Stimulated activated CD8-positive, alpha-beta memory T cell treated with anti-CD3 and anti-CD28 coated beads, Interleukin-2, amount 100 ng/mL, for 1 hour (primary cell): ENCODE results near the gene KDF1.
A peak's percentile ranks its signal among the peaks of the same experiment; 100 is the strongest.

Experiments used
- DNase-seq, 2 donors: peaks; one replicate each; pipeline ENCODE4 v3.0.0-alpha.2; 2020; ENCODE audit warnings: low read depth in 2 of 2

Gene KDF1

DNA sequence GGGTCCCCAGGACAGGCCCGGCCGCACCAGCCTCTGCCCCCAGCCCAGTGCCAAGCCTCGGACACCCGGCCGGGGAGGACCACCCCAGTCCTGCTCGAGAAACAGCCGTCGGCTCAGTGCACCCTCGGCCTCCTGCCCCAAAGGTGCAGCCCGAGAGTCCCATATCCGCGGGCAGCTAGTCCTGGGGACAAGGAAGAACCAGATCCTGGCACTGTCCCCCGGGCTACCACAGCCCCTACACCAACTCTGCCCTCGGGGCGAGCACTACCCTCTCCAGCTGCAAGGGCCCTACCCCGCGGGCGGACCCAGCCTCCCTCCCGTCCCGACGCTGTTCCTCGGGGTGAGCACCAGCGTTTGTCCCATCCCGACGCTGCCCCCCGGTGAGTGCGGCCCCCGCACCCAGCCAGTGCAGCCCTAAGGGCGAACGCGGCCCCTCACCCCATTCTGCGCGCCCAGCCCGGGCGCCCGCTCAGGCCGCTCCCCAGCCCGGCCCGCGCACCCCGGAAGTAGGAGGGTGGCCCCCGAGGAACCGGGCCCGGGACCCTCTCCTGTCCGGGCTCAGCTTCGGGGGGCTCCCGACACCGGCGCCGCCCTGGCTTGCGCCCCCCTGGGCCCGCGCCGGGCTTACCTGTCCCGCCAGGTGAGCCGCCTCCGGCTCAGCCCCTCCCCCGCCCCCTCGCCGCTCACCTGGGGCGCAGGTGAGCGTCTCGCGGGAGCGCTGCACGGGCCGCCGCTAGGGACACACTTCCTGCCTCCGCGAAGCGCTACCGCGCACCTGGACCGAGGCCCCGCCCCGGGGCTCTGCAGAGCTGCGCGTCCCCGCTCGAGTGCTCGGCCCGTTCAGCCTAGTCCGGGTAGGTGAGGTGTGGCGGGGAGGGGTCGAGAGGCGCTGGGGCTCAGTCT, at the start of gene KDF1:
Gene KDF1 (minus strand): TSS at position 747 of the 903 bp plus-strand sequence. CDS start 8,088 bp downstream, outside the sequence.
- peak; percentile 8 to 23 for DNase-seq

GRCh38 chr1:27009601-27010197, 49.4 kb upstream of the KDF1 start:
- no peak for DNase-seq

- no peak for DNase-seq
Measured at GRCh38 chr1:27007909-27008582, 47.8 kb upstream of the KDF1 start.

GRCh38 chr1:27006683-27007082, 46.4 kb upstream of the KDF1 start:
- DNase-seq: no peak

- DNase-seq: no peak
Measured at GRCh38 chr1:27005648-27006496, 45.6 kb upstream of the KDF1 start.

DNA sequence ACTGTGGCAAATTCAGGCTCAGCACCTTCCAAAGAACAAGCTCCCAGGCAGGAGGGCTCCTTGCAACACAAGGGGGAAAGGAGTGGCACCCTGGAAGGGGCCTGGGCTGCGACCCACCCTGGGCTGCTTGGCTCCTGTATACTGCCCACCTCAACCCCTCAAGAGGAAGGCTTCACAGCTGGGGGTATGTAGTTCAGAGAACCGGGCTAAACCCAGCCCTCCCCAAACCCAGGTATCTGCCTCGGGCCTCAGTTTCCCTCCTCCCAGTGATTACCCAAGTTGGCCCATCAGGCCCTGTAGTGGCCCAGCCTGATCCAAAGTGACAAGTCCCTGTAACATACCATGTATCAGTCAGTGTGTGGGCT, 44.9 kb upstream of the KDF1 start:
- DNase-seq: no peak

- DNase-seq: no peak
Measured at GRCh38 chr1:27004471-27005165, 44.4 kb upstream of the KDF1 start.

GRCh38 chr1:27003745-27004470, 43.6 kb upstream of the KDF1 start:
- no peak for DNase-seq

DNA sequence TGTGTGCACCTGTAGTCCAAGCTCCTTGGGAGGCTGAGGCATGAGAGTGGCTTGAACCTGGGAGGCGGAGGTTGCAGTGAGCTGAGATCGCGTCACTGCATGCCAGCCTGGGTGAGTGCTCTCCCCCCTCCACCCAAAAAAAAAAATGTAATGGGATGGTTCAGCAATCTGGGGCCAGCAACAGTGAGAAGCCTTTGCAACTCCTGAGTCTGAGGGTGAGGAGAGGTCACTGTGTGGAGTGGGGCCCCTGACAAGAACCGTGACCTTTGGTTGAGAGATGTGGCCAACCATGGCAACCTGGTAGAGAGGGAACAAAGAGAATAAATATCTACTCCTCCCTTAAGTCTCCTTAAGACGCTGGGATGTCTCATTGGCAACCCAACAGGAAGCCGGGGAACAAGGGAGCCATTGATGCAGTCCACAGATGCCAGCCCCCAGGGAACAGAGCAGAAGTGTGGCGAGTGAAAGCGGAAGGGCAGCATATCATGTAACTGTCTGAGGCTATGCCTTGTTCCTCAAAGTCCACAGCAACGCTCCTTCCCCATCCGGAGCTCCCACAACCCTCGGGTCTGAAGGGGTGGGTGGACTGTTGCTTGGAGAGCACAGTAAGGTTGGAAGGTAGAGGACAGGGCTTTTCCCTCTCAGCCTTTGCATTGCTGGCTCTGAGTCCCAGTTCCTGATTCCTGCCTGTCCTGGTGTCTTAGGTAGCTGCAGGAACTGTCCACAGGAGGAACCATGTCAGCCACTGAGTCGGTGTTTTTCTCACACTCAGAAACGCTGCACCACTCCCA, 41.5 kb upstream of the KDF1 start:
- no peak for DNase-seq

DNA sequence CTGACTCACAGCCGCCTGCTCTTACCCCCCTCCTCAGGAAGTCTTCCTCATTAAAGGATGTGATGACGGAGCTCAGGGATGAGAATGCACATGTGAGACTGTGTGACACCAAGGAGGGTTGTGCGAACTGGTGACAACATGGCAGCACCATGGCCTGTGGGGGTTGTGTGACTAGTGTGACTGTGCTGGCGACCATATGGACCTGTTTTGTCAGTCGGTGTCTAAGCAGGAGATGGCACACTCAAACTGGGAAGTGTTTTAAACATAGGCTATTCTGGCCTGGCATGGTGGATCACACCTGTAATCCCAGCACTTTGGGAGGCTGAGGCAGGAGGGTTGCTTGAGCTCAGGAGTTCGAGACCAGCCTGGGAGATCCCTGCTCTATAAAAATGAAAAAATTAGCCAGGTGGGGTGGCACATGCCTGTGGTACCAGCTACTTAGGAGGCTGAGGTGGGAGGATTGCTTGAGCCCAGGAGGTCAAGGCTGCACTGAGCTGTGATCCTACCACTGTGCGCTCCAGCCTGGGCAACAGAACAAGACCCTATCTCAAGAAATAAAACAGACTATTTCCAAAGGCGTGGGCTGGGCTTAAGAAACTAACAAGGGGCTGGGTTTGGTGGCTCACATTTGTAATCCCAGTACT, 40.7 kb upstream of the KDF1 start:
- no peak for DNase-seq

- DNase-seq: no peak
Measured at GRCh38 chr1:27000090-27000816, 40.0 kb upstream of the KDF1 start.

- DNase-seq: no peak
Measured at GRCh38 chr1:26999440-26999987, 39.2 kb upstream of the KDF1 start.

- DNase-seq: no peak
Measured at GRCh38 chr1:26998429-26999300, 38.4 kb upstream of the KDF1 start.

GRCh38 chr1:26996665-26997064, 36.4 kb upstream of the KDF1 start:
- DNase-seq: no peak

GRCh38 chr1:26996024-26996423, 35.8 kb upstream of the KDF1 start:
- DNase-seq: no peak

- no peak for DNase-seq
Measured at GRCh38 chr1:26994787-26995517, 34.7 kb upstream of the KDF1 start.
